Panc1 (cell line): ENCODE results near the gene RALA. TPM values are rescaled to one million over a fixed set of nuclear protein-coding genes. Genes with fewer than 3 reads are reported as not detected.

ENCODE experiments used
- ATAC-seq: fragments of 200-7000 bp; cut with Tn5 transposase; 2 replicates; pipeline ENCODE4 v1.9.1; 2020; ENCODE audit warnings: mild to moderate bottlenecking, moderate library complexity
- BruUV-seq: library from RNA; stranded (reverse); fragments of 400-500 nt; replicated peaks from 2 replicates; lab custom pipeline; 2021; lab: Mats Ljungman, UMichigan
- CTCF ChIA-PET: fragments of 300-600 bp; sonication (Branson Sonifier 250); formaldehyde crosslinking; loops from one replicate; lab custom pipeline; 2022; ENCODE audit warnings: antibody characterized with exemption; lab: Charles Lee
- POLR2A ChIA-PET: fragments of 300-600 bp; sonication (Branson Sonifier 250); formaldehyde crosslinking; loops from one replicate; lab custom pipeline; 2022; ENCODE audit warnings: antibody characterized with exemption; lab: Charles Lee
- DNase-seq: peaks from one replicate; pipeline ENCODE4 v3.0.0-alpha.2; 2010; ENCODE audit warnings: low read depth, low spot score
- H3K27ac ChIP-seq: 2 replicates; pipeline ENCODE4 v1.5.1; 2011; ENCODE audit warnings: mild to moderate bottlenecking, low read length, inconsistent platforms
- H3K27me3 ChIP-seq: fragments of 200-500 bp; sonication (Bioruptor generic); 2 replicates; pipeline ENCODE4 v1.6.0; 2014; ENCODE audit warnings: low read length, inconsistent platforms; ENCODE audit not compliant: control insufficient read depth, insufficient read depth
- H3K36me3 ChIP-seq: fragments of 200-500 bp; sonication (Bioruptor generic); 2 replicates; pipeline ENCODE4 v1.5.1; 2014; ENCODE audit warnings: inconsistent platforms, mild to moderate bottlenecking, low read length, moderate library complexity; ENCODE audit not compliant: control insufficient read depth, insufficient read depth
- H3K4me1 ChIP-seq: 2 replicates; pipeline ENCODE4 v1.5.1; 2011; ENCODE audit warnings: inconsistent platforms, mild to moderate bottlenecking, low read length, moderate library complexity; ENCODE audit not compliant: control insufficient read depth, insufficient read depth
- H3K4me3 ChIP-seq, 2 experiments: 2 replicates each; pipeline ENCODE4 v1.5.1; 2011 to 2012; ENCODE audit warnings: low read depth in 2 of 2, low read length in 2 of 2, mild to moderate bottlenecking in 2 of 2, inconsistent platforms in 1 of 2, moderate library complexity in 1 of 2
- H3K9me3 ChIP-seq: fragments of 200-500 bp; sonication (Bioruptor generic); 2 replicates; pipeline ENCODE4 v1.5.1; 2014; ENCODE audit warnings: low read depth, mild to moderate bottlenecking, inconsistent platforms, low read length, moderate library complexity; ENCODE audit not compliant: control insufficient read depth, insufficient read depth
- CTCF ChIP-seq: fragments of 450-650 bp; IDR thresholded peaks from 2 replicates; pipeline ENCODE4 v1.5.1; 2017; ENCODE audit warnings: mild to moderate bottlenecking
- POLR2AphosphoS5 ChIP-seq: IDR thresholded peaks from 2 replicates; pipeline ENCODE4 v1.6.1; 2012; ENCODE audit warnings: mild to moderate bottlenecking, low read depth, low read length, moderate library complexity
- SIN3A ChIP-seq: IDR thresholded peaks from 2 replicates; pipeline ENCODE4 v1.6.1; 2012; ENCODE audit warnings: low read depth, mild to moderate bottlenecking, low read length, moderate library complexity, borderline replicate concordance; ENCODE audit not compliant: insufficient read depth
- TCF7L2 ChIP-seq: IDR thresholded peaks from 2 replicates; pipeline ENCODE4 v1.6.1; 2011; ENCODE audit warnings: mild to moderate bottlenecking, low read depth, low read length, inconsistent platforms
- in situ Hi-C: cut with HindIII; loops from 2 replicates; pipeline ENCODE4 v1.10.0; 2016; ENCODE audit warnings: low sequenced_read_pairs, low pct_unique_long_range_greater_than_20kb
- intact Hi-C: fragments of 100-400 bp; cut with micrococcal nuclease; formaldehyde crosslinking; loops from one replicate; pipeline ENCODE4 v1.10.0; 2022; ENCODE audit not compliant: unreplicated experiment
- total RNA-seq: library from RNA; stranded (reverse); gene quantifications from one replicate; pipeline ENCODE4 v1.2.1, GENCODE V29; 2021; ENCODE audit not compliant: unreplicated experiment
- TF ChIP-seq, protein P1 (sequence below), 2 experiments: IDR thresholded peaks; 2 replicates each; pipeline ENCODE4 v1.6.1; 2011 to 2012; ENCODE audit warnings: low read depth in 2 of 2, control low read depth in 1 of 2, low read length in 1 of 2, mild to moderate bottlenecking in 1 of 2, moderate library complexity in 1 of 2; ENCODE audit not compliant: insufficient read depth in 1 of 2

Gene RALA
- total RNA-seq, 1 experiment from 2014 or later, result 34.3 TPM

DNA sequence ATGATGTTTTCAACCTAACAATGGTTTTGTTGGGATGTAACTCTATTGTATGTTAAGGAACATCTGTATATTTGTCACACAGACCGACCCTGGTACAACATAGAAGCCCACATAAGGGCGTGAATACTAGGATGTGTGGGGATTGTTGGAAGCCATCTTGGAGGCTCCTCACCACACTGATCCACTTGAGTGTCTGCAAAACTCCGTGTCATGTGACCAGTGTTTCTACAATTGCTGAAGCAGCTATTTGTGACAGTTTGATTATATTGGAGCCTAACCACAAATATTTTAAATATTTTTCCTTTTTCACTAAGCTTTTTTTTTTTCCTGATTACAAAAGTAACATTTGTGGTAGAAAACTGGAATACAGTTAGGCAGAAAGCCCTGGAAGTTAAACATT is 27.9 kb downstream of the RALA start:
- no peak for ATAC-seq
- BruUV-seq, result no TSS peak

GRCh38 chr7:39656415-39656814 is 33.0 kb downstream of the RALA start:
- ATAC-seq (no peak), DNase-seq (no peak)
- intact Hi-C loops (no loop called here), in situ Hi-C loops (no loop called here)
- Histone ChIP-seq H3K27ac (no peak overlapping the region), H3K4me3 (no peak overlapping the region), H3K36me3 (no peaks in the 10 kb centered on the region), H3K4me1 (no peaks in the 10 kb centered on the region), H3K27me3 (no peaks in the 10 kb centered on the region), H3K9me3 (no peaks in the 10 kb centered on the region)
- BruUV-seq, result no TSS peak
- ChIA-PET POLR2A (no interaction called here), CTCF (no interaction called here)
- TF ChIP-seq POLR2AphosphoS5, result no peak
- TF ChIP-seq CTCF, result no peak
- TF ChIP-seq SIN3A, result no peak
- TF ChIP-seq TCF7L2, result no peak
- TF ChIP-seq, protein P1, sequence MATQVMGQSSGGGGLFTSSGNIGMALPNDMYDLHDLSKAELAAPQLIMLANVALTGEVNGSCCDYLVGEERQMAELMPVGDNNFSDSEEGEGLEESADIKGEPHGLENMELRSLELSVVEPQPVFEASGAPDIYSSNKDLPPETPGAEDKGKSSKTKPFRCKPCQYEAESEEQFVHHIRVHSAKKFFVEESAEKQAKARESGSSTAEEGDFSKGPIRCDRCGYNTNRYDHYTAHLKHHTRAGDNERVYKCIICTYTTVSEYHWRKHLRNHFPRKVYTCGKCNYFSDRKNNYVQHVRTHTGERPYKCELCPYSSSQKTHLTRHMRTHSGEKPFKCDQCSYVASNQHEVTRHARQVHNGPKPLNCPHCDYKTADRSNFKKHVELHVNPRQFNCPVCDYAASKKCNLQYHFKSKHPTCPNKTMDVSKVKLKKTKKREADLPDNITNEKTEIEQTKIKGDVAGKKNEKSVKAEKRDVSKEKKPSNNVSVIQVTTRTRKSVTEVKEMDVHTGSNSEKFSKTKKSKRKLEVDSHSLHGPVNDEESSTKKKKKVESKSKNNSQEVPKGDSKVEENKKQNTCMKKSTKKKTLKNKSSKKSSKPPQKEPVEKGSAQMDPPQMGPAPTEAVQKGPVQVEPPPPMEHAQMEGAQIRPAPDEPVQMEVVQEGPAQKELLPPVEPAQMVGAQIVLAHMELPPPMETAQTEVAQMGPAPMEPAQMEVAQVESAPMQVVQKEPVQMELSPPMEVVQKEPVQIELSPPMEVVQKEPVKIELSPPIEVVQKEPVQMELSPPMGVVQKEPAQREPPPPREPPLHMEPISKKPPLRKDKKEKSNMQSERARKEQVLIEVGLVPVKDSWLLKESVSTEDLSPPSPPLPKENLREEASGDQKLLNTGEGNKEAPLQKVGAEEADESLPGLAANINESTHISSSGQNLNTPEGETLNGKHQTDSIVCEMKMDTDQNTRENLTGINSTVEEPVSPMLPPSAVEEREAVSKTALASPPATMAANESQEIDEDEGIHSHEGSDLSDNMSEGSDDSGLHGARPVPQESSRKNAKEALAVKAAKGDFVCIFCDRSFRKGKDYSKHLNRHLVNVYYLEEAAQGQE (IDR thresholded peaks at IDR 0.05; ENCODE audit: insufficient read depth in 1 of 2, low read depth in 2 of 2, low read length in 1 of 2), result no peak

More for the DNA sequence above, 27.9 kb downstream of the RALA start:
- no peak for TF ChIP-seq SIN3A
- TF ChIP-seq POLR2AphosphoS5, result no peak
- TF ChIP-seq, protein P1 (IDR thresholded peaks at IDR 0.05; ENCODE audit: insufficient read depth in 1 of 2, low read depth in 2 of 2, low read length in 1 of 2), result no peak
- no peak for TF ChIP-seq TCF7L2
- no peak for TF ChIP-seq CTCF
- Histone ChIP-seq H3K27ac (no peak overlapping the region), H3K4me1 (no peaks in the 10 kb centered on the region), H3K9me3 (no peaks in the 10 kb centered on the region), H3K4me3 (no peak overlapping the region), H3K27me3 (no peaks in the 10 kb centered on the region), H3K36me3 (no peaks in the 10 kb centered on the region)
- intact Hi-C loops (no loop called here), in situ Hi-C loops (no loop called here)
- DNase-seq, result no peak
- POLR2A ChIA-PET, result no interaction called here
- CTCF ChIA-PET, result interaction anchor here (0.9 kb wide), 1 partner anchor 71 kb away, joined by 3 read pairs; no protein-coding TSS in a partner anchor
